Ishikawa (cell line): ENCODE data around the gene EXPH5.

Experiments
- CEBPB ChIP-seq: IDR thresholded peaks from 2 replicates; pipeline ENCODE4 v1.6.1; 2012
- CREB1 ChIP-seq: IDR thresholded peaks from 2 replicates; pipeline ENCODE4 v1.6.1; 2012; ENCODE audit warnings: low read depth
- EP300 ChIP-seq: IDR thresholded peaks from 2 replicates; pipeline ENCODE4 v1.6.1; 2012; ENCODE audit warnings: borderline replicate concordance
- FOXM1 ChIP-seq: IDR thresholded peaks from 2 replicates; pipeline ENCODE4 v1.6.1; 2012; ENCODE audit warnings: low read depth, borderline replicate concordance
- MAX ChIP-seq: IDR thresholded peaks from 2 replicates; pipeline ENCODE4 v1.6.1; 2012
- NFIC ChIP-seq: IDR thresholded peaks from 2 replicates; pipeline ENCODE4 v1.6.1; 2012
- RAD21 ChIP-seq: IDR thresholded peaks from 2 replicates; pipeline ENCODE4 v1.6.1; 2012; ENCODE audit warnings: low read depth
- REST ChIP-seq: IDR thresholded peaks from 2 replicates; pipeline ENCODE4 v1.6.1; 2012; ENCODE audit warnings: low read depth, mild to moderate bottlenecking
- TAF1 ChIP-seq: IDR thresholded peaks from 2 replicates; pipeline ENCODE4 v1.6.1; 2012; ENCODE audit warnings: low read depth, mild to moderate bottlenecking
- TEAD4 ChIP-seq: IDR thresholded peaks from 2 replicates; pipeline ENCODE4 v1.6.1; 2012
- USF1 ChIP-seq: IDR thresholded peaks from 2 replicates; pipeline ENCODE4 v1.6.1; 2012
- YY1 ChIP-seq: IDR thresholded peaks from 2 replicates; pipeline ENCODE4 v1.6.1; 2012; ENCODE audit warnings: low read depth
- ZBTB7A ChIP-seq: IDR thresholded peaks from 2 replicates; pipeline ENCODE4 v1.6.1; 2012; ENCODE audit warnings: low read depth

- TF ChIP-seq USF1 = no peak
- TF ChIP-seq NFIC = no peak
- no peak for TF ChIP-seq FOXM1
- no peak for TF ChIP-seq RAD21
- no peak for TF ChIP-seq ZBTB7A
- TF ChIP-seq TAF1 = no peak
- TF ChIP-seq MAX = no peak
- TF ChIP-seq CREB1 = no peak
- TF ChIP-seq CEBPB = no peak
- TF ChIP-seq TEAD4 = no peak
- no peak for TF ChIP-seq YY1
- no peak for TF ChIP-seq REST
- TF ChIP-seq EP300 = no peak
Observed at GRCh38 chr11:108522318-108522717, 71.2 kb downstream of the EXPH5 start.
